ENCODE data around the gene TTC34. TPM values are rescaled to one million over a fixed set of nuclear protein-coding genes. Genes with fewer than 3 reads are reported as not detected.

The TTC34 gene
- total and polyA plus RNA-seq, 9 donors, result 0.12 to 3.2 (median 2.2) TPM

GRCh38 chr1:2603521-2604155, 197.9 kb downstream of the TTC34 start:
- WGBS, 3 donors, result 82 to 86% (median 84%) methylated on average over 25 of the region's 25 CpGs
- no peaks in the 10 kb centered on the region for H3K4me1 ChIP-seq (ENCODE audit: insufficient read depth)
- DNase-seq, result no peak
- no peak overlapping the region for H3K4me3 ChIP-seq
- H3K36me3 ChIP-seq, result no peaks in the 10 kb centered on the region
- no peaks in the 10 kb centered on the region for H3K9me3 ChIP-seq
- intact Hi-C loops (cut with DNase I), result no loop called here
- TF ChIP-seq EP300 (IDR thresholded peaks at IDR 0.05) (no peak), POLR2A (IDR thresholded peaks at IDR 0.05) (no peak), CTCF (IDR thresholded peaks at IDR 0.05) (no peak)
- no peaks in the 10 kb centered on the region for H3K27me3 ChIP-seq
- H3K27ac ChIP-seq, result no peak overlapping the region

- Histone ChIP-seq H3K4me3 (no peak overlapping the region), H3K36me3 (no peaks in the 10 kb centered on the region), H3K27me3 (no peaks in the 10 kb centered on the region), H3K27ac (no peak overlapping the region), H3K4me1 (ENCODE audit: insufficient read depth) (no peaks in the 10 kb centered on the region), H3K9me3 (no peaks in the 10 kb centered on the region)
- intact Hi-C loops (cut with DNase I), result no loop called here
- TF ChIP-seq CTCF (IDR thresholded peaks at IDR 0.05), result no peak
- no peak for TF ChIP-seq POLR2A (IDR thresholded peaks at IDR 0.05)
- TF ChIP-seq EP300 (IDR thresholded peaks at IDR 0.05), result no peak
- 69 to 80% (median 76%) methylated on average over 18 of the region's 18 CpGs for WGBS, 3 donors
- DNase-seq, result no peak
Observed at GRCh38 chr1:2602866-2603520, 198.5 kb downstream of the TTC34 start.

GRCh38 chr1:2602311-2602835, 199.1 kb downstream of the TTC34 start:
- WGBS, 3 donors, result 74 to 81% (median 76%) methylated on average over 15 of the region's 15 CpGs
- intact Hi-C loops (cut with DNase I), result no loop called here
- Histone ChIP-seq H3K4me1 (ENCODE audit: insufficient read depth) (no peaks in the 10 kb centered on the region), H3K36me3 (no peaks in the 10 kb centered on the region), H3K9me3 (no peaks in the 10 kb centered on the region), H3K27ac (no peak overlapping the region), H3K4me3 (no peak overlapping the region), H3K27me3 (no peaks in the 10 kb centered on the region)
- DNase-seq, result no peak
- no peak for TF ChIP-seq POLR2A (IDR thresholded peaks at IDR 0.05)
- TF ChIP-seq EP300 (IDR thresholded peaks at IDR 0.05), result no peak
- TF ChIP-seq CTCF (IDR thresholded peaks at IDR 0.05), result no peak

- TF ChIP-seq CTCF (IDR thresholded peaks at IDR 0.05) (no peak), POLR2A (IDR thresholded peaks at IDR 0.05) (no peak), EP300 (IDR thresholded peaks at IDR 0.05) (no peak)
- Histone ChIP-seq H3K27ac (no peak overlapping the region), H3K27me3 (no peaks in the 10 kb centered on the region), H3K4me3 (no peak overlapping the region), H3K36me3 (no peaks in the 10 kb centered on the region), H3K9me3 (no peaks in the 10 kb centered on the region), H3K4me1 (ENCODE audit: insufficient read depth) (no peaks in the 10 kb centered on the region)
- 83 to 89% (median 87%) methylated on average over 18 of the region's 18 CpGs for WGBS, 3 donors
- no peak for DNase-seq
- intact Hi-C loops (cut with DNase I), result no loop called here
Observed at GRCh38 chr1:2601721-2602303, 199.7 kb downstream of the TTC34 start.

All from ovary (tissue), 9 donors.